Activated naive CD8-positive, alpha-beta T cell treated with anti-CD3 and anti-CD28 coated beads, Interleukin-2, amount 50 U/mL, for 16 hours (primary cell): Measurements from ENCODE around the gene PRR29.
"Not testable (repeated sequence)": the region's sequence is repeated elsewhere in the genome, so short reads cannot be mapped to it uniquely, and the experiment has no call there.

Experiments
- DNase-seq: peaks from one replicate; pipeline ENCODE4 v3.0.0-alpha.2; 2020; ENCODE audit warnings: low read depth, low spot score

PRR29 gene

GRCh38 chr17:63974594-63975192, 23.5 kb upstream of the PRR29 start:
- no peak for DNase-seq

GRCh38 chr17:63975541-63976092, 22.5 kb upstream of the PRR29 start:
- DNase-seq, result no peak

GRCh38 chr17:63976702-63977101, 21.4 kb upstream of the PRR29 start:
- no peak for DNase-seq

- DNase-seq, result no peak
Measured at GRCh38 chr17:63978272-63979200, 19.6 kb upstream of the PRR29 start.

GRCh38 chr17:63982641-63983040, 15.5 kb upstream of the PRR29 start:
- DNase-seq, result not testable (repeated sequence)

GRCh38 chr17:63983320-63983719, 14.8 kb upstream of the PRR29 start:
- DNase-seq, result no peak

- DNase-seq, result no peak
Measured at GRCh38 chr17:63984236-63984635, 13.9 kb upstream of the PRR29 start.

GRCh38 chr17:63984651-63985386, 13.3 kb upstream of the PRR29 start:
- no peak for DNase-seq

- DNase-seq, result no peak
Measured at GRCh38 chr17:63985387-63986140, 12.6 kb upstream of the PRR29 start.

GRCh38 chr17:63986821-63987220, 11.3 kb upstream of the PRR29 start:
- no peak for DNase-seq

- DNase-seq, result no peak
Measured at GRCh38 chr17:63987221-63988126, 10.7 kb upstream of the PRR29 start.

- no peak for DNase-seq
Measured at GRCh38 chr17:63988127-63988478, 10.0 kb upstream of the PRR29 start.

GRCh38 chr17:63988741-63989621, 9.2 kb upstream of the PRR29 start:
- DNase-seq, result no peak

GRCh38 chr17:63989622-63990345, 8.4 kb upstream of the PRR29 start:
- no peak for DNase-seq

GRCh38 chr17:63991611-63992010, 6.5 kb upstream of the PRR29 start:
- no peak for DNase-seq

GRCh38 chr17:63993368-63993985, 4.7 kb upstream of the PRR29 start:
- DNase-seq, result no peak

- DNase-seq, result no peak
Measured at GRCh38 chr17:63995626-63996025, 2.5 kb upstream of the PRR29 start.
